GM23338 (cell line): ENCODE results near the gene SCN4A. TPM values are rescaled to one million over a fixed set of nuclear protein-coding genes. Genes with fewer than 3 reads are reported as not detected.

Experiments used
- ATAC-seq: fragments of 200-7000 bp; cut with Tn5 transposase; 3 replicates; pipeline ENCODE4 v1.9.1; 2020
- DNase-seq: peaks from one replicate; pipeline ENCODE4 v3.0.0-alpha.2; 2015; ENCODE audit warnings: low spot score
- H2AFZ ChIP-seq: fragments of 200-600 bp; sonication (generic); 2 replicates; pipeline ENCODE4 v1.8.0; 2016; ENCODE audit warnings: antibody characterized with exemption, mild to moderate bottlenecking, moderate library complexity
- H3F3A ChIP-seq: fragments of 200-600 bp; sonication (generic); replicated peaks from 2 replicates; pipeline ENCODE4 v1.8.0; 2017; ENCODE audit warnings: antibody characterized with exemption, mixed run types, low read depth
- H3K27ac ChIP-seq: fragments of 200-600 bp; sonication (generic); 2 replicates; pipeline ENCODE4 v1.6.1; 2016; ENCODE audit warnings: low read depth
- H3K27me3 ChIP-seq: fragments of 200-600 bp; sonication (generic); 2 replicates; pipeline ENCODE4 v1.8.0; 2016; ENCODE audit warnings: mild to moderate bottlenecking, mixed run types, moderate library complexity; ENCODE audit not compliant: insufficient read depth
- H3K36me3 ChIP-seq: fragments of 200-600 bp; sonication (generic); 2 replicates; pipeline ENCODE4 v1.8.0; 2016; ENCODE audit warnings: mild to moderate bottlenecking; ENCODE audit not compliant: insufficient read depth
- H3K4me1 ChIP-seq: fragments of 200-600 bp; sonication (generic); 2 replicates; pipeline ENCODE4 v1.8.0; 2016; ENCODE audit warnings: mild to moderate bottlenecking, moderate library complexity; ENCODE audit not compliant: insufficient read depth
- H3K4me2 ChIP-seq: fragments of 200-600 bp; sonication (generic); 2 replicates; pipeline ENCODE4 v1.7.1; 2017; ENCODE audit warnings: mixed run types
- H3K4me3 ChIP-seq: fragments of 200-600 bp; sonication (generic); 2 replicates; pipeline ENCODE4 v1.6.1; 2016; ENCODE audit warnings: mixed run types
- H3K79me2 ChIP-seq: fragments of 200-600 bp; sonication (generic); replicated peaks from 2 replicates; pipeline ENCODE4 v1.8.0; 2017; ENCODE audit warnings: mild to moderate bottlenecking; ENCODE audit not compliant: insufficient read depth
- H3K9me2 ChIP-seq: fragments of 200-600 bp; sonication (generic); 2 replicates; pipeline ENCODE4 v1.8.0; 2017; ENCODE audit not compliant: insufficient read depth
- H4K20me1 ChIP-seq: fragments of 200-600 bp; sonication (generic); replicated peaks from 2 replicates; pipeline ENCODE4 v1.8.0; 2017; ENCODE audit warnings: mild to moderate bottlenecking; ENCODE audit not compliant: insufficient read depth
- H3K27ac Mint-ChIP-seq: 2 replicates; pipeline ENCODE4 v1.8.0; 2020; ENCODE audit warnings: inconsistent platforms, mild to moderate bottlenecking, moderate library complexity, mixed read lengths
- H3K27me3 Mint-ChIP-seq: 3 replicates; pipeline ENCODE4 v1.8.0; 2022; ENCODE audit warnings: low read depth, mild to moderate bottlenecking, moderate library complexity, mixed read lengths, inconsistent platforms; ENCODE audit not compliant: insufficient read depth, poor library complexity
- H3K36me3 Mint-ChIP-seq: 3 replicates; pipeline ENCODE4 v1.8.0; 2021; ENCODE audit warnings: low read depth, mild to moderate bottlenecking, inconsistent platforms, moderate library complexity, mixed read lengths
- H3K4me1 Mint-ChIP-seq: 3 replicates; pipeline ENCODE4 v1.8.0; 2020; ENCODE audit warnings: mild to moderate bottlenecking, inconsistent platforms, mixed read lengths
- H3K4me3 Mint-ChIP-seq: 3 replicates; pipeline ENCODE4 v1.8.0; 2021; ENCODE audit warnings: moderate library complexity, mild to moderate bottlenecking, inconsistent platforms, mixed read lengths
- H3K9me3 Mint-ChIP-seq: 3 replicates; pipeline ENCODE4 v1.8.0; 2020; ENCODE audit warnings: moderate library complexity, mild to moderate bottlenecking, inconsistent platforms, mixed read lengths
- CREB1 ChIP-seq: fragments of 250-450 bp; sonication (Bioruptor Pico); IDR thresholded peaks from 2 replicates; pipeline ENCODE4 v1.5.0; 2020; ENCODE audit warnings: low read depth, mild to moderate bottlenecking, moderate library complexity
- CTCF ChIP-seq, 2 experiments: fragments of 200-600 bp in 1 of 2; sonication (generic) in 1 of 2; conservative IDR thresholded peaks; 2 replicates each; pipeline versions ENCODE4 v1.5.1 to v1.6.1; 2016 to 2017; ENCODE audit warnings: antibody characterized with exemption in 2 of 2, low read depth in 2 of 2, mild to moderate bottlenecking in 2 of 2, moderate library complexity in 1 of 2
- EZH2 ChIP-seq: fragments of 200-600 bp; sonication (generic); IDR thresholded peaks from one replicate; pipeline ENCODE4 v1.8.0; 2017; ENCODE audit warnings: antibody characterized with exemption, mild to moderate bottlenecking, low read depth; ENCODE audit not compliant: unreplicated experiment
- EZH2phosphoT487 ChIP-seq: fragments of 200-600 bp; sonication (generic); IDR thresholded peaks from one replicate; pipeline ENCODE4 v1.8.1; 2018; ENCODE audit warnings: antibody characterized with exemption; ENCODE audit not compliant: unreplicated experiment
- JUNB ChIP-seq: IDR thresholded peaks from one replicate; pipeline ENCODE4 v1.6.1; 2016; ENCODE audit warnings: antibody characterized with exemption; ENCODE audit not compliant: unreplicated experiment
- NANOG ChIP-seq: IDR thresholded peaks from 2 replicates; pipeline ENCODE4 v1.6.1; 2016; ENCODE audit warnings: antibody characterized with exemption, borderline replicate concordance
- POLR2AphosphoS5 ChIP-seq: IDR thresholded peaks from 2 replicates; pipeline ENCODE4 v1.6.1; 2016; ENCODE audit warnings: antibody characterized with exemption, low read depth
- REST ChIP-seq: IDR thresholded peaks from one replicate; pipeline ENCODE4 v1.6.1; 2018; ENCODE audit warnings: antibody characterized with exemption; ENCODE audit not compliant: unreplicated experiment
- STAT1 ChIP-seq: IDR thresholded peaks from one replicate; pipeline ENCODE4 v1.6.1; 2016; ENCODE audit warnings: antibody characterized with exemption; ENCODE audit not compliant: unreplicated experiment
- ZNF114 ChIP-seq: fragments of 250-450 bp; sonication (Bioruptor Pico); IDR thresholded peaks from 2 replicates; pipeline ENCODE4 v1.5.0; 2020; ENCODE audit warnings: mild to moderate bottlenecking, moderate library complexity
- ZNF331 ChIP-seq: fragments of 250-450 bp; sonication (Bioruptor Pico); IDR thresholded peaks from 2 replicates; pipeline ENCODE4 v1.5.0; 2020; ENCODE audit warnings: low read depth, mild to moderate bottlenecking, moderate library complexity
- ZNF462 ChIP-seq: fragments of 250-450 bp; sonication (Bioruptor Pico); IDR thresholded peaks from 2 replicates; pipeline ENCODE4 v1.5.0; 2020; ENCODE audit warnings: mild to moderate bottlenecking, moderate library complexity
- polyA plus RNA-seq: library from polyadenylated mRNA; unstranded; fragments of >200 nt; fragmentation: Nextera tagmentation; extraction: Ambion mirVana; gene quantifications from 2 replicates; pipeline ENCODE4 v1.2.1, GENCODE V29; 2016
- total RNA-seq: library from RNA; depleted of rRNA; stranded (reverse); fragments of >200 nt; shearing (Covaris generic); gene quantifications from 2 replicates; pipeline ENCODE4 v1.2.3, GENCODE V29; 2014
- TF ChIP-seq, protein P1 (sequence below): IDR thresholded peaks from 2 replicates; pipeline ENCODE4 v1.6.1; 2016; ENCODE audit warnings: antibody characterized with exemption

SCN4A gene
- total and polyA plus RNA-seq, 2 experiments from 2014 or later: 2.3 to 7.9 TPM

DNA sequence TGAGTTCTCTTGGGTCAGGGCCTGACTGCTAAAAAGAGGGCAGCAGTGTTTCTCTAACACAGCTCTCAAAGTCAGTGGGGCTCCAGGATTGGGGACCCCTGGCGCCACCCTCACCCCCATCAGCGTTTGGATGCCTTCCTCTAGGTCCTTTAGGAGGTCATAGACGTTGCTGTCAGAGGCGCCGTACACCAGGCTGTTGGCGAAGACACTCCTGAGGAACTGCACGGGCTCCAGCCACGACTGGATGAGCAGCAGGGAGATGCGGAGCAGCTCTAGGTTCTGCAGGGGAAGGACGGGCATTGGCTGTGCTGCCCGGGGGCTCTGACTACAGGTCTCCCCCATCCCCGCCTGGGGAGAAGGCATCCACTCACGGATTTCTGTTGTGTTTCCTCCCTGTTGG is 55.1 kb downstream of the SCN4A start:
- no peaks in the 10 kb centered on the region for H3K36me3 Mint-ChIP-seq
- no peaks in the 10 kb centered on the region for H3K9me3 Mint-ChIP-seq
- TF ChIP-seq, protein P1, sequence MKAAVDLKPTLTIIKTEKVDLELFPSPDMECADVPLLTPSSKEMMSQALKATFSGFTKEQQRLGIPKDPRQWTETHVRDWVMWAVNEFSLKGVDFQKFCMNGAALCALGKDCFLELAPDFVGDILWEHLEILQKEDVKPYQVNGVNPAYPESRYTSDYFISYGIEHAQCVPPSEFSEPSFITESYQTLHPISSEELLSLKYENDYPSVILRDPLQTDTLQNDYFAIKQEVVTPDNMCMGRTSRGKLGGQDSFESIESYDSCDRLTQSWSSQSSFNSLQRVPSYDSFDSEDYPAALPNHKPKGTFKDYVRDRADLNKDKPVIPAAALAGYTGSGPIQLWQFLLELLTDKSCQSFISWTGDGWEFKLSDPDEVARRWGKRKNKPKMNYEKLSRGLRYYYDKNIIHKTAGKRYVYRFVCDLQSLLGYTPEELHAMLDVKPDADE: no peak
- TF ChIP-seq ZNF462 (CRISPR knock-in tag): no peak
- TF ChIP-seq REST: no peak
- TF ChIP-seq JUNB: no peak
- TF ChIP-seq EZH2phosphoT487: no peak
- no peak for TF ChIP-seq POLR2AphosphoS5
- TF ChIP-seq CREB1: no peak
- TF ChIP-seq CTCF (conservative IDR thresholded peaks at IDR 0.05; ENCODE audit: low read depth in 2 of 2): no peak
- TF ChIP-seq NANOG: no peak
- no peak for TF ChIP-seq EZH2
- TF ChIP-seq ZNF114 (CRISPR knock-in tag): no peak
- TF ChIP-seq STAT1: no peak
- no peak for TF ChIP-seq ZNF331 (CRISPR knock-in tag)
- peaks cover 26% of the 10 kb centered on the region for H3K27me3 Mint-ChIP-seq
- H3K36me3 ChIP-seq: no peaks in the 10 kb centered on the region
- H3K4me2 ChIP-seq: peak overlapping the region; percentile 79; the same call in 1 of the 2 replicates
- H3K4me3 Mint-ChIP-seq: no peak overlapping the region
- H3K27ac ChIP-seq: no peak overlapping the region
- ATAC-seq: peak; percentile 6; the same call in 1 of the 3 replicates
- no peaks in the 10 kb centered on the region for H3K27me3 ChIP-seq
- no peak for DNase-seq
- H3K4me1 ChIP-seq: 0 out of 2 replicates have a peak, but pooled peaks cover 4% of the 10 kb centered on the region
- peaks cover 22% of the 10 kb centered on the region for H3K4me1 Mint-ChIP-seq
- H2AFZ ChIP-seq: peak overlapping the region; percentile 87
- no peaks in the 10 kb centered on the region for H3K79me2 ChIP-seq
- H3K4me3 ChIP-seq: peak overlapping the region; percentile 54
- H3K9me2 ChIP-seq: no peaks in the 10 kb centered on the region
- no peak overlapping the region for H3K27ac Mint-ChIP-seq
- no peaks in the 10 kb centered on the region for H4K20me1 ChIP-seq
- H3F3A ChIP-seq: no peaks in the 10 kb centered on the region
